ENCODE data around the gene GAB4. TPM values are rescaled to one million over a fixed set of nuclear protein-coding genes. Genes with fewer than 3 reads are reported as not detected.

GAB4 gene
- total RNA-seq, 1 donor from 2014 or later: not detected

- Histone ChIP-seq H3K4me1 (ENCODE audit: control insufficient read depth in 3 of 3, insufficient read depth in 3 of 3, low read length in 3 of 3) (peaks cover 0 to 5% (median 0%) of the 10 kb centered on the region in 3 donors), H3K27me3 (ENCODE audit: control insufficient read depth in 3 of 3, insufficient read depth in 3 of 3, low read length in 3 of 3) (peaks cover 0 to 9% (median 4%) of the 10 kb centered on the region in 3 donors), H3K9ac (ENCODE audit: low read depth in 1 of 3, low read length in 3 of 3) (no peak overlapping the region), H3K9me3 (ENCODE audit: control insufficient read depth in 3 of 3, low read length in 3 of 3) (no peaks in the 10 kb centered on the region), H3K27ac (ENCODE audit: low read depth, low read length) (no peak overlapping the region), H3K36me3 (ENCODE audit: control insufficient read depth in 3 of 3, insufficient read depth in 3 of 3, low read length in 3 of 3) (no peaks in the 10 kb centered on the region), H3K4me3 (ENCODE audit: low read length in 3 of 3) (no peak overlapping the region)
These were observed 47.7 kb downstream of the GAB4 start for GRCh38 chr22:16960220-16960883.

- Histone ChIP-seq H3K4me3 (ENCODE audit: low read length in 3 of 3) (no peak overlapping the region), H3K4me1 (ENCODE audit: control insufficient read depth in 3 of 3, insufficient read depth in 3 of 3, low read length in 3 of 3) (peaks cover 0 to 5% (median 0%) of the 10 kb centered on the region in 3 donors), H3K9ac (ENCODE audit: low read depth in 1 of 3, low read length in 3 of 3) (no peak overlapping the region), H3K9me3 (ENCODE audit: control insufficient read depth in 3 of 3, low read length in 3 of 3) (no peaks in the 10 kb centered on the region), H3K36me3 (ENCODE audit: control insufficient read depth in 3 of 3, insufficient read depth in 3 of 3, low read length in 3 of 3) (no peaks in the 10 kb centered on the region), H3K27me3 (ENCODE audit: control insufficient read depth in 3 of 3, insufficient read depth in 3 of 3, low read length in 3 of 3) (peaks cover 0 to 9% (median 4%) of the 10 kb centered on the region in 3 donors), H3K27ac (ENCODE audit: low read depth, low read length) (no peak overlapping the region)
These were observed 48.6 kb downstream of the GAB4 start for GRCh38 chr22:16959345-16959930.

GRCh38 chr22:16958475-16958874, 49.5 kb downstream of the GAB4 start:
- H3K27ac ChIP-seq (ENCODE audit: low read depth, low read length): no peak overlapping the region
- H3K9me3 ChIP-seq (ENCODE audit: control insufficient read depth in 3 of 3, low read length in 3 of 3): no peaks in the 10 kb centered on the region
- H3K4me3 ChIP-seq (ENCODE audit: low read length in 3 of 3): no peak overlapping the region
- H3K9ac ChIP-seq (ENCODE audit: low read depth in 1 of 3, low read length in 3 of 3): no peak overlapping the region
- H3K36me3 ChIP-seq (ENCODE audit: control insufficient read depth in 3 of 3, insufficient read depth in 3 of 3, low read length in 3 of 3): no peaks in the 10 kb centered on the region
- peaks cover 0 to 5% (median 0%) of the 10 kb centered on the region in 3 donors for H3K4me1 ChIP-seq (ENCODE audit: control insufficient read depth in 3 of 3, insufficient read depth in 3 of 3, low read length in 3 of 3)
- H3K27me3 ChIP-seq (ENCODE audit: control insufficient read depth in 3 of 3, insufficient read depth in 3 of 3, low read length in 3 of 3): peaks cover 0 to 6% (median 3%) of the 10 kb centered on the region in 3 donors

GRCh38 chr22:16957781-16958180, 50.2 kb downstream of the GAB4 start:
- H3K4me1 ChIP-seq (ENCODE audit: control insufficient read depth in 3 of 3, insufficient read depth in 3 of 3, low read length in 3 of 3): peaks cover 0 to 5% (median 0%) of the 10 kb centered on the region in 3 donors
- peaks cover 0 to 3% (median 1%) of the 10 kb centered on the region in 3 donors for H3K27me3 ChIP-seq (ENCODE audit: control insufficient read depth in 3 of 3, insufficient read depth in 3 of 3, low read length in 3 of 3)
- no peak overlapping the region for H3K9ac ChIP-seq (ENCODE audit: low read depth in 1 of 3, low read length in 3 of 3)
- H3K9me3 ChIP-seq (ENCODE audit: control insufficient read depth in 3 of 3, low read length in 3 of 3): no peaks in the 10 kb centered on the region
- no peaks in the 10 kb centered on the region for H3K36me3 ChIP-seq (ENCODE audit: control insufficient read depth in 3 of 3, insufficient read depth in 3 of 3, low read length in 3 of 3)
- no peak overlapping the region for H3K27ac ChIP-seq (ENCODE audit: low read depth, low read length)
- no peak overlapping the region for H3K4me3 ChIP-seq (ENCODE audit: low read length in 3 of 3)

GRCh38 chr22:16956290-16956689, 51.7 kb downstream of the GAB4 start:
- Histone ChIP-seq H3K36me3 (ENCODE audit: control insufficient read depth in 3 of 3, insufficient read depth in 3 of 3, low read length in 3 of 3) (no peaks in the 10 kb centered on the region), H3K27ac (ENCODE audit: low read depth, low read length) (no peak overlapping the region), H3K27me3 (ENCODE audit: control insufficient read depth in 3 of 3, insufficient read depth in 3 of 3, low read length in 3 of 3) (peaks cover 0 to 3% (median 0%) of the 10 kb centered on the region in 3 donors), H3K9ac (ENCODE audit: low read depth in 1 of 3, low read length in 3 of 3) (no peak overlapping the region), H3K4me1 (ENCODE audit: control insufficient read depth in 3 of 3, insufficient read depth in 3 of 3, low read length in 3 of 3) (peaks cover 0 to 5% (median 0%) of the 10 kb centered on the region in 3 donors), H3K4me3 (ENCODE audit: low read length in 3 of 3) (no peak overlapping the region), H3K9me3 (ENCODE audit: control insufficient read depth in 3 of 3, low read length in 3 of 3) (no peaks in the 10 kb centered on the region)

GRCh38 chr22:16955678-16956210, 52.3 kb downstream of the GAB4 start:
- H3K27ac ChIP-seq (ENCODE audit: low read depth, low read length): no peak overlapping the region
- H3K9ac ChIP-seq (ENCODE audit: low read depth in 1 of 3, low read length in 3 of 3): no peak overlapping the region
- no peaks in the 10 kb centered on the region for H3K9me3 ChIP-seq (ENCODE audit: control insufficient read depth in 3 of 3, low read length in 3 of 3)
- H3K4me1 ChIP-seq (ENCODE audit: control insufficient read depth in 3 of 3, insufficient read depth in 3 of 3, low read length in 3 of 3): peaks cover 0 to 5% (median 0%) of the 10 kb centered on the region in 3 donors
- no peak overlapping the region for H3K4me3 ChIP-seq (ENCODE audit: low read length in 3 of 3)
- peaks cover 0 to 3% (median 0%) of the 10 kb centered on the region in 3 donors for H3K27me3 ChIP-seq (ENCODE audit: control insufficient read depth in 3 of 3, insufficient read depth in 3 of 3, low read length in 3 of 3)
- no peaks in the 10 kb centered on the region for H3K36me3 ChIP-seq (ENCODE audit: control insufficient read depth in 3 of 3, insufficient read depth in 3 of 3, low read length in 3 of 3)

- no peaks in the 10 kb centered on the region for H3K9me3 ChIP-seq (ENCODE audit: control insufficient read depth in 3 of 3, low read length in 3 of 3)
- no peak overlapping the region for H3K9ac ChIP-seq (ENCODE audit: low read depth in 1 of 3, low read length in 3 of 3)
- no peak overlapping the region for H3K4me3 ChIP-seq (ENCODE audit: low read length in 3 of 3)
- no peaks in the 10 kb centered on the region for H3K36me3 ChIP-seq (ENCODE audit: control insufficient read depth in 3 of 3, insufficient read depth in 3 of 3, low read length in 3 of 3)
- peaks cover 0 to 3% (median 0%) of the 10 kb centered on the region in 3 donors for H3K27me3 ChIP-seq (ENCODE audit: control insufficient read depth in 3 of 3, insufficient read depth in 3 of 3, low read length in 3 of 3)
- H3K27ac ChIP-seq (ENCODE audit: low read depth, low read length): no peak overlapping the region
- H3K4me1 ChIP-seq (ENCODE audit: control insufficient read depth in 3 of 3, insufficient read depth in 3 of 3, low read length in 3 of 3): peaks cover 0 to 5% (median 0%) of the 10 kb centered on the region in 3 donors
These were observed 52.9 kb downstream of the GAB4 start for GRCh38 chr22:16955081-16955480.

- Histone ChIP-seq H3K36me3 (ENCODE audit: control insufficient read depth in 3 of 3, insufficient read depth in 3 of 3, low read length in 3 of 3) (no peaks in the 10 kb centered on the region), H3K4me1 (ENCODE audit: control insufficient read depth in 3 of 3, insufficient read depth in 3 of 3, low read length in 3 of 3) (peaks cover 4 to 9% (median 8%) of the 10 kb centered on the region in 3 donors)
These were observed 54.0 kb downstream of the GAB4 start for GRCh38 chr22:16954060-16954403.

GRCh38 chr22:16953206-16954059, 54.6 kb downstream of the GAB4 start:
- Histone ChIP-seq H3K9me3 (ENCODE audit: control insufficient read depth in 3 of 3, low read length in 3 of 3) (no peaks in the 10 kb centered on the region), H3K36me3 (ENCODE audit: control insufficient read depth in 3 of 3, insufficient read depth in 3 of 3, low read length in 3 of 3) (no peaks in the 10 kb centered on the region), H3K4me1 (ENCODE audit: control insufficient read depth in 3 of 3, insufficient read depth in 3 of 3, low read length in 3 of 3) (peaks cover 4 to 9% (median 9%) of the 10 kb centered on the region in 3 donors), H3K27me3 (ENCODE audit: control insufficient read depth in 3 of 3, insufficient read depth in 3 of 3, low read length in 3 of 3) (peaks cover 0 to 3% (median 0%) of the 10 kb centered on the region in 3 donors), H3K4me3 (ENCODE audit: low read length in 3 of 3) (no peak overlapping the region), H3K27ac (ENCODE audit: low read depth, low read length) (no peak overlapping the region), H3K9ac (ENCODE audit: low read depth in 1 of 3, low read length in 3 of 3) (no peak overlapping the region)

More at GRCh38 chr22:16954060-16954403, 54.0 kb downstream of the GAB4 start:
- Histone ChIP-seq H3K9me3 (ENCODE audit: control insufficient read depth in 3 of 3, low read length in 3 of 3) (no peaks in the 10 kb centered on the region), H3K27me3 (ENCODE audit: control insufficient read depth in 3 of 3, insufficient read depth in 3 of 3, low read length in 3 of 3) (peaks cover 0 to 3% (median 0%) of the 10 kb centered on the region in 3 donors), H3K4me3 (ENCODE audit: low read length in 3 of 3) (no peak overlapping the region), H3K9ac (ENCODE audit: low read depth in 1 of 3, low read length in 3 of 3) (no peak overlapping the region), H3K27ac (ENCODE audit: low read depth, low read length) (no peak overlapping the region)
